GM18951 (cell line): ENCODE results near the gene EP400.
"Not testable (repeated sequence)": the region's sequence is repeated elsewhere in the genome, so short reads cannot be mapped to it uniquely, and the experiment has no call there.

ENCODE experiments used
- POLR2A ChIP-seq: IDR thresholded peaks from 4 replicates; pipeline ENCODE4 v1.6.1; 2011; ENCODE audit warnings: mild to moderate bottlenecking; ENCODE audit not compliant: insufficient read length, insufficient read depth; ENCODE audit errors: extremely low read depth
- in situ Hi-C: fragments of 300-500 bp; cut with MboI; formaldehyde crosslinking; loops from one replicate; pipeline ENCODE4 v1.12.0; 2022; ENCODE audit warnings: low sequenced_read_pairs, mixed read lengths, inconsistent platforms; ENCODE audit not compliant: unreplicated experiment

Gene EP400

GRCh38 chr12:132049442-132049841, 99.7 kb downstream of the EP400 start:
- TF ChIP-seq POLR2A: no peak
- in situ Hi-C loops: no loop called here

GRCh38 chr12:132049876-132050275, 100.1 kb downstream of the EP400 start:
- TF ChIP-seq POLR2A: no peak
- in situ Hi-C loops: no loop called here

GRCh38 chr12:132051718-132052117, 102.0 kb downstream of the EP400 start:
- in situ Hi-C loops: not testable (repeated sequence)

GRCh38 chr12:132052196-132052932, 102.6 kb downstream of the EP400 start:
- in situ Hi-C loops: no loop called here
- no peak for TF ChIP-seq POLR2A

GRCh38 chr12:132053338-132054330, 103.9 kb downstream of the EP400 start:
- TF ChIP-seq POLR2A: no peak
- in situ Hi-C loops: no loop called here

GRCh38 chr12:132054983-132055382, 105.2 kb downstream of the EP400 start:
- no peak for TF ChIP-seq POLR2A
- in situ Hi-C loops: no loop called here

GRCh38 chr12:132055535-132056096, 105.9 kb downstream of the EP400 start:
- in situ Hi-C loops: no loop called here
- TF ChIP-seq POLR2A: no peak

- no peak for TF ChIP-seq POLR2A
- in situ Hi-C loops: no loop called here
Measured at GRCh38 chr12:132056320-132056719, 106.6 kb downstream of the EP400 start.

GRCh38 chr12:132056951-132057350, 107.2 kb downstream of the EP400 start:
- TF ChIP-seq POLR2A: no peak

GRCh38 chr12:132057691-132058090, 107.9 kb downstream of the EP400 start:
- in situ Hi-C loops: no loop called here
- TF ChIP-seq POLR2A: no peak

More at GRCh38 chr12:132056951-132057350, 107.2 kb downstream of the EP400 start:
- in situ Hi-C loops: no loop called here

- TF ChIP-seq POLR2A: no peak
Measured at GRCh38 chr12:132061197-132061596, 111.5 kb downstream of the EP400 start.

GRCh38 chr12:132061641-132062430, 112.1 kb downstream of the EP400 start:
- in situ Hi-C loops: no loop called here
- TF ChIP-seq POLR2A: no peak

More at GRCh38 chr12:132061197-132061596, 111.5 kb downstream of the EP400 start:
- in situ Hi-C loops: no loop called here

GRCh38 chr12:132062481-132062880, 112.7 kb downstream of the EP400 start:
- no peak for TF ChIP-seq POLR2A
- in situ Hi-C loops: no loop called here

- no peak for TF ChIP-seq POLR2A
- in situ Hi-C loops: no loop called here
Measured at GRCh38 chr12:132063491-132063890, 113.7 kb downstream of the EP400 start.
